Measurements from ENCODE around the gene FBXL13.

- TF ChIP-seq, protein P1, sequence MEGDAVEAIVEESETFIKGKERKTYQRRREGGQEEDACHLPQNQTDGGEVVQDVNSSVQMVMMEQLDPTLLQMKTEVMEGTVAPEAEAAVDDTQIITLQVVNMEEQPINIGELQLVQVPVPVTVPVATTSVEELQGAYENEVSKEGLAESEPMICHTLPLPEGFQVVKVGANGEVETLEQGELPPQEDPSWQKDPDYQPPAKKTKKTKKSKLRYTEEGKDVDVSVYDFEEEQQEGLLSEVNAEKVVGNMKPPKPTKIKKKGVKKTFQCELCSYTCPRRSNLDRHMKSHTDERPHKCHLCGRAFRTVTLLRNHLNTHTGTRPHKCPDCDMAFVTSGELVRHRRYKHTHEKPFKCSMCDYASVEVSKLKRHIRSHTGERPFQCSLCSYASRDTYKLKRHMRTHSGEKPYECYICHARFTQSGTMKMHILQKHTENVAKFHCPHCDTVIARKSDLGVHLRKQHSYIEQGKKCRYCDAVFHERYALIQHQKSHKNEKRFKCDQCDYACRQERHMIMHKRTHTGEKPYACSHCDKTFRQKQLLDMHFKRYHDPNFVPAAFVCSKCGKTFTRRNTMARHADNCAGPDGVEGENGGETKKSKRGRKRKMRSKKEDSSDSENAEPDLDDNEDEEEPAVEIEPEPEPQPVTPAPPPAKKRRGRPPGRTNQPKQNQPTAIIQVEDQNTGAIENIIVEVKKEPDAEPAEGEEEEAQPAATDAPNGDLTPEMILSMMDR (IDR thresholded peaks at IDR 0.05) = no peak
- no peak for TF ChIP-seq POLR2AphosphoS5 (IDR thresholded peaks at IDR 0.05; ENCODE audit: insufficient read depth in 1 of 2, low read depth in 1 of 2)
Observed at GRCh38 chr7:103100348-103100747, 25.8 kb upstream of the FBXL13 start.

Measured in vagina (tissue), 2 donors.